Measurements from ENCODE around the gene GPR78. TPM values are rescaled to one million over a fixed set of nuclear protein-coding genes. Genes with fewer than 3 reads are reported as not detected.

GPR78 gene
- total and polyA plus RNA-seq, 2 of the 4 experiments (the other 2 are of a cell fraction) = under 0.01 to 0.10 TPM

- H3K36me3 ChIP-seq (ENCODE audit: control insufficient read depth, insufficient read depth, low read length) = no peaks in the 10 kb centered on the region
- peaks cover 73% of the 10 kb centered on the region for H3K27me3 ChIP-seq (ENCODE audit: control insufficient read depth, insufficient read depth, low read length)
- H2BK15ac ChIP-seq (ENCODE audit: low read depth, low read length) = no peak overlapping the region
- ChIA-PET POLR2A (ENCODE audit: unreplicated experiment) (no interaction called here), CTCF (interaction anchor here (0.6 kb wide), 1 partner anchor 1881 kb away, joined by 3 read pairs; no protein-coding TSS in a partner anchor)
- intact Hi-C loops (cut with micrococcal nuclease) (no loop called here), dilution Hi-C loops (cut with HindIII; ENCODE audit: low sequenced_read_pairs, unreplicated experiment) (no loop called here), in situ Hi-C loops (cut with MboI; ENCODE audit: low sequenced_read_pairs) (no loop called here)
- no peak overlapping the region for H2AFZ ChIP-seq (replicated peaks; ENCODE audit: low read length, poor library complexity)
- H2BK20ac ChIP-seq (ENCODE audit: low read depth, low read length) = no peak overlapping the region
- no peak overlapping the region for H3K9ac ChIP-seq (ENCODE audit: low read depth, low read length)
- H2AK5ac ChIP-seq (ENCODE audit: low read depth, low read length) = no peak overlapping the region
- no peak for DNase-seq
- no peak overlapping the region for H3K4me2 ChIP-seq (ENCODE audit: low read depth, low read length)
- no peak overlapping the region for H2AK9ac ChIP-seq (replicated peaks; ENCODE audit: low read depth, low read length, poor library complexity)
- no peak overlapping the region for H3K23ac ChIP-seq (ENCODE audit: low read depth, low read length)
- no TSS peak for BruUV-seq (replicated peaks)
- ATAC-seq (ENCODE audit: low read depth) = no peak
- H4K20me1 ChIP-seq (ENCODE audit: insufficient read depth, low read length) = no peaks in the 10 kb centered on the region; the same call in 1 of the 2 replicates
- no peaks in the 10 kb centered on the region; the same call in 1 of the 2 replicates for H3K9me3 ChIP-seq (ENCODE audit: control insufficient read depth, insufficient read depth, low read length)
- no peak overlapping the region for H4K91ac ChIP-seq (ENCODE audit: insufficient read depth, low read depth, low read length)
- no peak overlapping the region for H3K18ac ChIP-seq (ENCODE audit: low read depth, low read length)
- no peak overlapping the region for H2BK120ac ChIP-seq (ENCODE audit: low read depth, low read length)
- no peaks in the 10 kb centered on the region for H3K4me1 ChIP-seq (ENCODE audit: control insufficient read depth, insufficient read depth, low read length)
- no peak overlapping the region for H3K14ac ChIP-seq (replicated peaks; ENCODE audit: low read depth, low read length)
- H3K4me3 ChIP-seq (ENCODE audit: insufficient read depth, low read depth, low read length) = no peak overlapping the region
- no peak overlapping the region for H4K8ac ChIP-seq (ENCODE audit: low read depth in 2 of 2, low read length in 2 of 2)
- H3K4ac ChIP-seq (ENCODE audit: low read depth, low read length) = no peak overlapping the region
- H3K79me1 ChIP-seq (ENCODE audit: low read depth in 1 of 2, low read length in 2 of 2) = no peaks in the 10 kb centered on the region
- WGBS, 2 experiments (ENCODE audit: extremely low coverage in 2 of 2, insufficient read length in 1 of 2) = 51% methylated on average over 52 of the region's 66 CpGs; no CpG with 5 or more reads in 1 of the 2 experiments
- H2BK5ac ChIP-seq (ENCODE audit: low read depth, low read length, poor library complexity, severe bottlenecking) = no peak overlapping the region
- H3K9me1 ChIP-seq (ENCODE audit: insufficient read depth, low read length) = no peaks in the 10 kb centered on the region
- no peak overlapping the region for H4K5ac ChIP-seq (ENCODE audit: low read depth, low read length)
- H3K56ac ChIP-seq (ENCODE audit: extremely low read depth, insufficient read depth, low read length) = no peak overlapping the region
- no peak overlapping the region for H3K27ac ChIP-seq (ENCODE audit: insufficient read depth, low read length)
- TF ChIP-seq NFE2L2 (IDR thresholded peaks at IDR 0.05; ENCODE audit: low read depth, low read length) (no peak), BHLHE40 (IDR thresholded peaks at IDR 0.05; ENCODE audit: low read depth, low read length) (no peak), FOS (IDR thresholded peaks at IDR 0.05; ENCODE audit: low read depth, low read length) (no peak), MAFK (IDR thresholded peaks at IDR 0.05; ENCODE audit: low read depth, low read length) (no peak), RFX5 (IDR thresholded peaks at IDR 0.05; ENCODE audit: low read depth, low read length) (no peak), RCOR1 (IDR thresholded peaks at IDR 0.05; ENCODE audit: insufficient replicate concordance, low read length) (no peak), ELK1 (IDR thresholded peaks at IDR 0.05; ENCODE audit: borderline replicate concordance, low read depth, low read length) (no peak), CTCF (conservative IDR thresholded peaks at IDR 0.05; ENCODE audit: low read depth, low read length) (no peak), POLR2A (IDR thresholded peaks at IDR 0.05; ENCODE audit: low read depth, low read length) (no peak), CEBPB (IDR thresholded peaks at IDR 0.05; ENCODE audit: low read depth, low read length) (no peak), RAD21 (IDR thresholded peaks at IDR 0.05; ENCODE audit: low read length) (no peak), USF2 (IDR thresholded peaks at IDR 0.05; ENCODE audit: low read depth, low read length) (no peak), MXI1 (IDR thresholded peaks at IDR 0.05; ENCODE audit: borderline replicate concordance, low read depth, low read length) (no peak), SMC3 (IDR thresholded peaks at IDR 0.05; ENCODE audit: low read depth, low read length) (no peak), MAZ (IDR thresholded peaks at IDR 0.05; ENCODE audit: borderline replicate concordance, low read depth, low read length) (no peak)
Measured at GRCh38 chr4:8581094-8581861, 1.1 kb downstream of the GPR78 start.

Measured in IMR-90 (cell line).